Breast epithelium (tissue), 3 donors: ENCODE results near the gene RASEF.

Source experiments
- CTCF ChIP-seq, 3 donors: fragments of 450-650 bp; IDR thresholded peaks; one replicate each; pipeline ENCODE4 v1.5.1; 2016 to 2017; ENCODE audit warnings: antibody characterized with exemption in 3 of 3, mild to moderate bottlenecking in 3 of 3, moderate library complexity in 3 of 3
- POLR2A ChIP-seq: fragments of 450-650 bp; IDR thresholded peaks from one replicate; pipeline ENCODE4 v1.6.1; 2016; ENCODE audit warnings: antibody characterized with exemption, mild to moderate bottlenecking, moderate library complexity

- TF ChIP-seq CTCF (IDR thresholded peaks at IDR 0.05), result no peak
- TF ChIP-seq POLR2A, result no peak
Measured at GRCh38 chr9:82996941-82997340, 66.0 kb downstream of the RASEF start.
